AG09309 (cell line): Measurements from ENCODE around the gene COMMD10.
A peak's percentile ranks its signal among the peaks of the same experiment; 100 is the strongest.
"Not testable (repeated sequence)": the region's sequence is repeated elsewhere in the genome, so short reads cannot be mapped to it uniquely, and the experiment has no call there.

ENCODE experiments used
- DNase-seq: peaks from one replicate; pipeline ENCODE4 v3.0.0-alpha.2; 2010; ENCODE audit warnings: low read depth
- H3K4me3 ChIP-seq: 2 replicates; pipeline ENCODE4 v1.5.1; 2011; ENCODE audit warnings: mild to moderate bottlenecking, low read depth, low read length, moderate library complexity; ENCODE audit not compliant: control insufficient read depth
- TF ChIP-seq, protein P1 (sequence below): IDR thresholded peaks from 2 replicates; pipeline ENCODE4 v1.5.1; 2011; ENCODE audit warnings: mild to moderate bottlenecking, low read depth, low read length, inconsistent platforms; ENCODE audit not compliant: insufficient read depth, control insufficient read depth; ENCODE audit errors: missing control alignments

COMMD10 gene

GRCh38 chr5:116091416-116091815, 6.6 kb downstream of the COMMD10 start:
- DNase-seq: no peak
- TF ChIP-seq, protein P1, sequence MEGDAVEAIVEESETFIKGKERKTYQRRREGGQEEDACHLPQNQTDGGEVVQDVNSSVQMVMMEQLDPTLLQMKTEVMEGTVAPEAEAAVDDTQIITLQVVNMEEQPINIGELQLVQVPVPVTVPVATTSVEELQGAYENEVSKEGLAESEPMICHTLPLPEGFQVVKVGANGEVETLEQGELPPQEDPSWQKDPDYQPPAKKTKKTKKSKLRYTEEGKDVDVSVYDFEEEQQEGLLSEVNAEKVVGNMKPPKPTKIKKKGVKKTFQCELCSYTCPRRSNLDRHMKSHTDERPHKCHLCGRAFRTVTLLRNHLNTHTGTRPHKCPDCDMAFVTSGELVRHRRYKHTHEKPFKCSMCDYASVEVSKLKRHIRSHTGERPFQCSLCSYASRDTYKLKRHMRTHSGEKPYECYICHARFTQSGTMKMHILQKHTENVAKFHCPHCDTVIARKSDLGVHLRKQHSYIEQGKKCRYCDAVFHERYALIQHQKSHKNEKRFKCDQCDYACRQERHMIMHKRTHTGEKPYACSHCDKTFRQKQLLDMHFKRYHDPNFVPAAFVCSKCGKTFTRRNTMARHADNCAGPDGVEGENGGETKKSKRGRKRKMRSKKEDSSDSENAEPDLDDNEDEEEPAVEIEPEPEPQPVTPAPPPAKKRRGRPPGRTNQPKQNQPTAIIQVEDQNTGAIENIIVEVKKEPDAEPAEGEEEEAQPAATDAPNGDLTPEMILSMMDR: no peak

DNA sequence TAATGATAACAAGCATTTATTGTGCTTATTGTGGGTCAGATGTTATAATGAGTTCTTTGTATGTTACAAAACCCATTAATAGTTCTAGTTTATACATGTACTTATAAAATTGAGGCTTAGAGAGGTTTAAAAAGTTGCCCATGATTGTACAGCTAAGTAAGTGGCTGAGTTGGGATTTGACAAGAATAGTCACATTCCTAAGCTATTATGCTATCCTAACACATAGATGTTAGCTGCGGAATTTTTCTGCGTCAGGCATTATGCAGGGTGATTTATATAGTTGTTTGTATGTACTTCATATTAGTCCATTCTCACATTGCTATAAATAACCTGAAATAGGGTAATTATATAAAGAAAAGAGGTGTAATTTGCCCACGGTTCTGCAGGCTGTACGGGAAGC, 12.5 kb downstream of the COMMD10 start:
- no peak for DNase-seq
- TF ChIP-seq, protein P1: no peak
- H3K4me3 ChIP-seq: no peak overlapping the region

More at GRCh38 chr5:116091416-116091815, 6.6 kb downstream of the COMMD10 start:
- no peak overlapping the region for H3K4me3 ChIP-seq

DNA sequence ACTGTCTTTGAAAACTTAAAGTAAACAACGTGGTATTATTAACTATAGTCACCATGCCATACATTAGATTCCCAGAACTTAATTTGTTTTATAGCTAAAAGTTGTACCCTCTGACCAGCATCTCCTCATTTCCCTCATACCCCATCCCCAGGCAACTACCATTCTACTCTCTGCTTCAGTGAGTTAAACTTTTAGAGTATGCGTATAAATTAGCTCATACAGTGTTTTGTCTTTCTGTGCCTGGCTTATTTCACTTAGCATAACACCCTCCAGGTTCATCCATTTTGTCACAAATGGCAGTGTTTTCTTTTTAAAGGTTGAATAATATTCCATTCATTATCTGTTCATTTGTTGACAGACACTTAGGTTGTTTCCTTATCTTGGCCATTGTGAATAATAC, 14.2 kb downstream of the COMMD10 start:
- H3K4me3 ChIP-seq: no peak overlapping the region
- DNase-seq: no peak
- TF ChIP-seq, protein P1: no peak

GRCh38 chr5:116104941-116105340, 20.1 kb downstream of the COMMD10 start:
- not testable (repeated sequence) for H3K4me3 ChIP-seq, DNase-seq

GRCh38 chr5:116115163-116115562, 30.3 kb downstream of the COMMD10 start:
- TF ChIP-seq, protein P1: no peak
- no peak overlapping the region for H3K4me3 ChIP-seq
- no peak for DNase-seq

GRCh38 chr5:116130471-116130870, 45.6 kb downstream of the COMMD10 start:
- TF ChIP-seq, protein P1: no peak
- H3K4me3 ChIP-seq: no peak overlapping the region
- peak; percentile 10 for DNase-seq

GRCh38 chr5:116130976-116131375, 46.2 kb downstream of the COMMD10 start:
- TF ChIP-seq, protein P1: no peak
- H3K4me3 ChIP-seq: no peak overlapping the region
- no peak for DNase-seq
